Activated CD4-positive, alpha-beta T cell treated with anti-CD3 and anti-CD28 coated beads, Interleukin-2, amount 50 U/mL, for 1 hour (primary cell): ENCODE measurements around the gene MSI2.

Experiments
- DNase-seq: peaks from one replicate; pipeline ENCODE4 v3.0.0-alpha.2; 2020

Gene MSI2

DNA sequence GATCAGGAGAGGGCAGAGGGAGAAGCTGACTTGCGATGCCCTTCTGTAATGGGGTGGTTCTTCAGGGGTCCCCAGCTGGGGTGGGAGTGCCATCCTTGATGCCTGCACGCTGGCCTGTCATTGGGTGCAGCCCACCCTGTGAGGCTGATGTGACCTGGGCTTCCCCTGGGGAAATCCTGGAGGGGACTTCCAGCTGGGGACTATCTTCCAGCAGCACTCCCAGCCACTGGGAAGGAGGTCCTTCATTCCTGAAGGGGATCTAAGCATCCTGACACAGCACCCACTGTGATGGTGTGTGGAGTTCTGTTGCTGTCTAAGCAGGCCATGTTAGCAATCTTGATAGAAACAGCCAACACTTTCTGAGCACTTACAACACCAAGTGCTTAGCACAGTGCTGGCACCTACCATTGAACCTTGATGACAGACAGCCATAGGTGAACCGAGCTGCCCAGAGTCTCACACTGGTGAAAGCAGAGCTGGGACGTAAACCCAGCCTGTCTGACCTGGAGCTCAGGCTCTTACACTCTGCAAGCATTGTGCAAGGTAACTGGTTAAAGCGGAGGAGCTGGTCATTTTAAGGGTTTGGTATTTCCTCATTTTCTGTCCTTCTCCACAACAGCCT lies 277.5 kb downstream of the MSI2 start:
- DNase-seq = no peak

GRCh38 chr17:57534863-57535248 lies 278.5 kb downstream of the MSI2 start:
- DNase-seq = no peak

DNA sequence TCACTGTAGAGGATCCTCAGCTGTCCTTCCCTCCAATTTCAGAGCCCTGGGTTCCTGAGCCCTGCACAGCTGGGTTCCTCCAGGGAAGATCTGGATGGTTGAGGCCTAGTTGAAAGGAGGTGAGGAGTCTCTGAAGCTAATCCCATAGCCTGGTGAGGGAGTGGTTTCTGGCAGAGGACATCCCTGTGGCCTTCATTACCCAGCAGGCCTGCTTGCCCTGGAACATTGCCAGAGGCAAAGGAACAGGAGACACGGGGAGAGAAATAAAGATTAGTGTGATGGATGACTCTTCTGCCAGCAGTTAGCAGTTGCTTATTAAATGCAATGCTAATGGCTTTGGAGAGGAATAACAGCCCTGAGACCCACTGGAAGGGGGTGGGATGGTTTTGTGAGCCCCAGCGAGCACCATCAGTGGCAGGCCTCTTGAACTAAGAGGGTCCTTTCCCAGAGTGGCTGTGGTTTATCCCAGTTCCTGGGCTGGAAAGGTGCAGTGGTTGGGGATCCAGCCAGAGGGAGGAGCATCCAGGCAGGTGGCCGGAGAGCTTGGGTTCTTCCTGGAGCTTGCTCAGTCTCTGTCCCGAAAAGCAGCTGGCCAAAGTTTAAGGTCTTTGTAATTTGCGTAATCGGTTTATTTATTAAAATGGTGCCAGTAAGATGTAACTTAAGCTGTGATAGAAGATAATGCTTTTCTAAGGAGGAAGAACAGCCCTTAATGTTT lies 279.1 kb downstream of the MSI2 start:
- no peak for DNase-seq

DNA sequence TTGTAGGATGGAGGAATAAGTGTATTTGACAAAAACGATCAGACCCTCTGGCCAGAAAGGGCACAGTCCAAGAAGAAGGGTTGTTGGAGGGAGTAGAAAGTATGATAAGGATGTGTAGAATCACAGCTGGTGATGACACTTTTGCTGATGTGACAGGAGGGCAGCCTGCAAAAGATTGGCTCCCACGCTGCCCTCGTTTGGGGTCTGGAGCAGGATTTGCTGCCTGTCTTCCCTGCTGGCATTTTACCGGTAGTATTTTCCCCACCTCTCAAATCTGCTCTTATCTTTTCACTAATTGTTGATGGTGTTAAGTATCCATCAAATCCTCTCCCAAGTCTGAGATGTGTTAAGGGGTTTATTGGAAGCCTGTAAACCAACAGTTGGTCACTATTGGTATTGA lies 280.0 kb downstream of the MSI2 start:
- no peak for DNase-seq

- DNase-seq = no peak
Measured at GRCh38 chr17:57536789-57537523, 280.6 kb downstream of the MSI2 start.

GRCh38 chr17:57537524-57538410 lies 281.4 kb downstream of the MSI2 start:
- no peak for DNase-seq

DNA sequence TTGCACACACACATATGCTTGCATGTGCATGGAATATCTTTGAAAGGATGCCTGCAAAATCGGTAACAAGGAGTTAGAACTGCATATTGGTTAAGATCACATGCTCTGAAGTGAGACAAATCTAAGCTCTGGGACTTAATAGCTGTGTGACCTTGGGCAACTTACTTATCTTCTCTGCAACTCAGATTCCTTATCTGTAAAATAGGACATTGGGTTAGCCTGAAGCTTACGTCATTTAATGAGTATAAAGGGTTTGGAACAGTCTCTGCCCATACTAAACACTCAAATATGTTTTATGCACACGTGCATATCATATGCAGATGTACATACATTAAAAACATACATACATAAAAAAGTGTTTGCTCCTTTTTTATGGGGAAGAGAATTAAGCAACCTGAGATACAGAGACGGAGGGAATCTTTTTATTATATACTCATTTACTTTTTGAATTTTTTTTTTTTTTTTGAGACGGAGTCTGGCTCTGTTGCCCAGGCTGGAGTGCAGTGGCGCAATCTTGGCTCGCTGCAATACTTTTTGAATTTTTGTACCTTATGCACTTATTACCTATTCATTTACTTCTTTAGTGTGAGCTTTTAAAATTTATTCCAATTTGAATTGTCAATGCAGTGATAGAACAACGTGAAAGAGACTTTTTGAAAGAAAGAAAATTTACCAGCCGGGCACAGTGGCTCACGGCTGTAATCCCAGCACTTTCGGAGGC lies 282.6 kb downstream of the MSI2 start:
- no peak for DNase-seq

- DNase-seq = no peak
Measured at GRCh38 chr17:57539529-57540301, 283.4 kb downstream of the MSI2 start.

DNA sequence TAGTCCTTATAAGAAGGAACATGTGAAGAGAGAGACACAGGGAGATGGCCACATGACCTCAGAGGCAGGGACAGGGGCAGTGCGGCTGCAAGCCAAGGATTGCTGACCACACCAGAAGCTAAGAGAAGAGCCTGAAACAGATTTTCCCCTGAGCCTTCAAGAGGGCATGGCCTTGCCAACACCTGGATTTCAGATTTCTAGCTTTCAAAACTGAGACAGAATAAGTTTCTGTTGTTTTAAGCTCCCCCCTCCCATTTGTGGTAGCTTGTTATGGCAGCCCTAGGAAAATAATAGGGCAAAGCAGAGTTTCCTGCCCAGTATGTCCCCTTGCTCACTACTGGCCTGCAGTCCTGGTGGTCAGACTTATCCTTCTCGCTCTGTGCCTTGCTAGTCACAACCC lies 284.3 kb downstream of the MSI2 start:
- no peak for DNase-seq

GRCh38 chr17:57541049-57541448 lies 284.7 kb downstream of the MSI2 start:
- DNase-seq = no peak

GRCh38 chr17:57541472-57542394 lies 285.4 kb downstream of the MSI2 start:
- no peak for DNase-seq

- DNase-seq = no peak
Measured at GRCh38 chr17:57542510-57542909, 286.2 kb downstream of the MSI2 start.

GRCh38 chr17:57543230-57543629 lies 286.9 kb downstream of the MSI2 start:
- DNase-seq = no peak

GRCh38 chr17:57544401-57544800 lies 288.1 kb downstream of the MSI2 start:
- no peak for DNase-seq

DNA sequence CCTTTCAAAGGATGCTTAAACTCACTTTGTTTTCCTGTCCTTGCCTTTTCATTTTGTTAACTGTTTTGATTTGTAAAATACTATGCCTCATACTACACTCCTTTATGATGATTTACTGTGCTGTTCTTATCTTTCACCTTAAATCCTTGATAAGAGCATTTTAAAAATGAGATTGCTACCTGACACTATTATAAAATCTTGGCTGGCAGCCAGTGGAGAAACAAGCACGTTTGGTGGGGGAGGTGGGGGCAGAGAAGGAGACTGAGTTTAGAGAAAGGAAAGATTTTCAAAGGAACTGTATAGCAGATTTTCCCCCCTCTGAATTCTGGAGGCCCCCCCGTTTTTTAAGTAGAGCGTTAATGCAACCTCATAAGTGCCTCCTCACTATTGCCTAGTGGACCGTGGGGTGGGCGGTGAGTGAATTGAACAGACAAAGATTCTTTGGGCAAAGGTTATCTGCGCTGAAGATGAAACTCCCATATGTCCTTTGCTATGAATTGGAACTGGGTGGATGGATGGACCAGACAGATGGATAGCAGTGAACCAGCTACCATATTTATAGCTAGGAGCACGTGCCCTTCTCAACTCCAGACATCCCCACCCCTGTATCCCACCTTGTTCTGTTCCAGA lies 288.6 kb downstream of the MSI2 start:
- DNase-seq = no peak

GRCh38 chr17:57545731-57546342 lies 289.5 kb downstream of the MSI2 start:
- DNase-seq = no peak

GRCh38 chr17:57548421-57549410 lies 292.4 kb downstream of the MSI2 start:
- no peak for DNase-seq

- no peak for DNase-seq
Measured at GRCh38 chr17:57549468-57549867, 293.1 kb downstream of the MSI2 start.
